Psoas muscle (tissue), 8 donors: ENCODE measurements around the gene ENO3. TPM values are rescaled to one million over a fixed set of nuclear protein-coding genes. Genes with fewer than 3 reads are reported as not detected.
A peak's percentile ranks its signal among the peaks of the same experiment; 100 is the strongest.

ENCODE experiments used
- ATAC-seq, 4 donors: fragments of 200-7000 bp; cut with Tn5 transposase; one replicate each; pipeline ENCODE4 v1.9.1; 2020; ENCODE audit warnings: moderate library complexity in 3 of 4, mild to moderate bottlenecking in 2 of 4
- DNase-seq, 2 donors: peaks; one replicate each; pipeline ENCODE4 v3.0.0-alpha.2; 2020
- H3K27ac ChIP-seq: fragments of 200-600 bp; one replicate; pipeline ENCODE4 v1.8.0; 2022
- H3K27me3 ChIP-seq, 3 donors: fragments of 200-600 bp in 1 of 3; one replicate each; pipeline versions ENCODE4 v1.6.1 to v1.8.0; 2013 to 2022; ENCODE audit warnings: low read length in 2 of 3, mild to moderate bottlenecking in 2 of 3, moderate library complexity in 1 of 3; ENCODE audit not compliant: insufficient read depth in 3 of 3
- H3K36me3 ChIP-seq, 2 donors: fragments of 200-600 bp in 1 of 2; one replicate each; pipeline versions ENCODE4 v1.6.1 to v1.8.0; 2013 to 2022; ENCODE audit warnings: low read depth in 1 of 2, mild to moderate bottlenecking in 1 of 2, moderate library complexity in 1 of 2; ENCODE audit not compliant: insufficient read depth in 1 of 2
- H3K4me1 ChIP-seq: fragments of 200-600 bp; one replicate; pipeline ENCODE4 v1.8.0; 2022
- H3K4me3 ChIP-seq: fragments of 200-600 bp; one replicate; pipeline ENCODE4 v1.8.0; 2022; ENCODE audit warnings: mild to moderate bottlenecking
- H3K9me3 ChIP-seq: fragments of 200-600 bp; one replicate; pipeline ENCODE4 v1.8.0; 2022
- CTCF ChIP-seq: fragments of 200-600 bp; IDR thresholded peaks from one replicate; pipeline ENCODE4 v1.8.0; 2022; ENCODE audit warnings: antibody characterized with exemption
- WGBS, 3 donors: extraction: QIAGEN DNeasy Blood & Tissue Kit; methylation state at CpG; one replicate each; pipeline versions ENCODE4 v1.1.6 to v1.1.7; 2013; 5-methylcytosine and 5-hydroxymethylcytosine counted together
- intact Hi-C, 2 donors: fragments of 100-400 bp; cut with DNase I; formaldehyde crosslinking; loops; one replicate each; pipeline versions ENCODE4 v1.11.0 to v1.14.2; 2022
- polyA plus RNA-seq, 3 donors: library from polyadenylated mRNA; stranded (reverse); fragments of 200-250 nt; gene quantifications; one replicate each; pipeline ENCODE4 v1.2.3, GENCODE V29; 2013
- total RNA-seq, 4 donors: library from RNA; stranded (reverse); fragmentation: NEBNext Ultra II Directional in 2 of 4; extraction: Animal tissue kit (Norgen Biotek cat#: 25700) in 2 of 4; gene quantifications; one replicate each; pipeline versions ENCODE4 v1.2.1 to v1.2.4, GENCODE V29; 2021 to 2023
- donor health status: healthy with polysubstance abuse.
- donor health status: DM: no; HTN: no; CAD: no; lungs with moderate emphysema.
- donor health status: Bipolar disorder and iron deficiency.
- donor health status: healthy.
- donor health status: DM: yes; HTN: yes; CAD: no.
- donor health status: DM: no; HTN: no; CAD: no.
- donor health status: DM: no; HTN: no; CAD: no.
- donor health status: DM: yes; HTN: yes; CAD: no.

Gene ENO3
- total and polyA plus RNA-seq, 7 donors = 1,126 to 5,696 (median 2,679) TPM

GRCh38 chr17:4966844-4967538 lies 16.1 kb downstream of the ENO3 start:
- ATAC-seq (peak; percentile 86 to 89 (median 88)), DNase-seq (peak; percentile 97 to 99)
- no peak for TF ChIP-seq CTCF
- Histone ChIP-seq H3K36me3 (peaks cover 0 to 35% of the 10 kb centered on the region in 2 donors), H3K9me3 (no peaks in the 10 kb centered on the region), H3K27me3 (no peaks in the 10 kb centered on the region), H3K4me3 (peak overlapping the region; percentile 84), H3K4me1 (peaks cover 26% of the 10 kb centered on the region), H3K27ac (peak overlapping the region; percentile 93)
- 0% methylated on average over 42 of the region's 42 CpGs for WGBS, 3 donors
- intact Hi-C loops = loop anchor here (1.0 to 2.0 kb wide), 3 partner anchors 14 to 19 kb away; partner anchors contain the start of genes ENO3 (in 1 of the 2) and PFN1 (in 1 of the 2)

GRCh38 chr17:4967539-4968485 lies 16.9 kb downstream of the ENO3 start, which contains the start of gene SPAG7:
Gene SPAG7 (minus strand): TSS chr17:4967817. CDS start chr17:4967804, 13 bp downstream.
- intact Hi-C loops = loop anchor here (1.0 to 2.0 kb wide), 3 partner anchors 15 to 20 kb away; partner anchors contain the start of genes ENO3 (in 1 of the 2) and PFN1 (in 1 of the 2)
- no peak for TF ChIP-seq CTCF
- peak; percentile 76 to 82 (median 78) for ATAC-seq
- 0 to 1% (median 1%) methylated on average over 55 to 66 of the region's 66 CpGs for WGBS, 3 donors
- Histone ChIP-seq H3K9me3 (no peaks in the 10 kb centered on the region), H3K27ac (peak within 1 kb of the TSS; percentile 93), H3K4me1 (peaks cover 34% of the 10 kb centered on the region), H3K27me3 (no peaks in the 10 kb centered on the region), H3K4me3 (peak within 1 kb of the TSS; percentile 84), H3K36me3 (peaks cover 0 to 43% of the 10 kb centered on the region in 2 donors)
- DNase-seq = peak; percentile 93 to 96

GRCh38 chr17:4968486-4969046 lies 17.6 kb downstream of the ENO3 start:
- intact Hi-C loops = no loop called here
- Histone ChIP-seq H3K9me3 (no peaks in the 10 kb centered on the region), H3K36me3 (peaks cover 0 to 51% of the 10 kb centered on the region in 2 donors), H3K4me1 (peaks cover 42% of the 10 kb centered on the region), H3K27me3 (no peaks in the 10 kb centered on the region), H3K4me3 (peak overlapping the region; percentile 84), H3K27ac (peak overlapping the region; percentile 93)
- 30 to 34% (median 33%) methylated on average over 21 to 23 of the region's 23 CpGs for WGBS, 3 donors
- DNase-seq = peak in 1 of 2 donors; percentile 65
- no peak for TF ChIP-seq CTCF
- ATAC-seq = no peak

GRCh38 chr17:4969047-4969550 lies 18.2 kb downstream of the ENO3 start:
- peaks cover 0 to 55% of the 10 kb centered on the region in 2 donors for H3K36me3 ChIP-seq
- TF ChIP-seq CTCF = no peak
- 66 to 80% (median 75%) methylated on average over 15 of the region's 15 CpGs for WGBS, 3 donors
- no peaks in the 10 kb centered on the region for H3K27me3 ChIP-seq
- H3K27ac ChIP-seq = peak overlapping the region; percentile 93
- DNase-seq (peak; percentile 46 to 63), ATAC-seq (no peak)
- H3K4me1 ChIP-seq = peaks cover 44% of the 10 kb centered on the region
- peak overlapping the region; percentile 84 for H3K4me3 ChIP-seq
- no peaks in the 10 kb centered on the region for H3K9me3 ChIP-seq
- intact Hi-C loops = no loop called here
